ENCODE data around the gene RNF213.
A peak's percentile ranks its signal among the peaks of the same experiment; 100 is the strongest.

- TF ChIP-seq POLR2A (IDR thresholded peaks at IDR 0.05), result no peak
- no peak for TF ChIP-seq CTCF (IDR thresholded peaks at IDR 0.05 in 8 of 11, conservative IDR thresholded peaks at IDR 0.05 in 3 of 11)
- TF ChIP-seq POLR2AphosphoS5 (IDR thresholded peaks at IDR 0.05), result peak in 1 of 3 donors; percentile 53
Measured at GRCh38 chr17:80353718-80354275, 93.1 kb downstream of the RNF213 start.
